ENCODE measurements around the gene RCBTB1.

DNA sequence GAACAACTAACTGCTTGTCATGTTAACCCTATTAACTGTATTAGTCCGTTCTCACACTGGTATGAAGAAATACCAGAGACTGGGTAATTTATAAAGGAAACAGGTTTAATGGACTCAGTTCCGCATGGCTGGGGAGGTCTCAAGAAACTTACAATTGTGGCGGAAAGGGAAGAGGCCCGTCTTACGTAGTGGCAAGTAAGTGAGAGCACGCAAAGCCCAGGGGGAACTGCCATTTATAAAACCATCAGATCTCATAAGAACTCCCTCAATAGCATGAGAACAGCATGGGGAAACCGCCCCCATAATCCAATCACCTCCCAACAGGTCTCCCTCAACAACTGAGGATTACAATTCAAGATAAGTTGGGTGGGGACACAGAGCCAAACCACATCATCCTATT lies 54.9 kb downstream of the RCBTB1 start:
- TF ChIP-seq, protein P1, sequence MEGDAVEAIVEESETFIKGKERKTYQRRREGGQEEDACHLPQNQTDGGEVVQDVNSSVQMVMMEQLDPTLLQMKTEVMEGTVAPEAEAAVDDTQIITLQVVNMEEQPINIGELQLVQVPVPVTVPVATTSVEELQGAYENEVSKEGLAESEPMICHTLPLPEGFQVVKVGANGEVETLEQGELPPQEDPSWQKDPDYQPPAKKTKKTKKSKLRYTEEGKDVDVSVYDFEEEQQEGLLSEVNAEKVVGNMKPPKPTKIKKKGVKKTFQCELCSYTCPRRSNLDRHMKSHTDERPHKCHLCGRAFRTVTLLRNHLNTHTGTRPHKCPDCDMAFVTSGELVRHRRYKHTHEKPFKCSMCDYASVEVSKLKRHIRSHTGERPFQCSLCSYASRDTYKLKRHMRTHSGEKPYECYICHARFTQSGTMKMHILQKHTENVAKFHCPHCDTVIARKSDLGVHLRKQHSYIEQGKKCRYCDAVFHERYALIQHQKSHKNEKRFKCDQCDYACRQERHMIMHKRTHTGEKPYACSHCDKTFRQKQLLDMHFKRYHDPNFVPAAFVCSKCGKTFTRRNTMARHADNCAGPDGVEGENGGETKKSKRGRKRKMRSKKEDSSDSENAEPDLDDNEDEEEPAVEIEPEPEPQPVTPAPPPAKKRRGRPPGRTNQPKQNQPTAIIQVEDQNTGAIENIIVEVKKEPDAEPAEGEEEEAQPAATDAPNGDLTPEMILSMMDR (IDR thresholded peaks at IDR 0.05; ENCODE audit: low read depth, low read length, poor library complexity, severe bottlenecking) = no peak
- TF ChIP-seq EZH2phosphoT487 (IDR thresholded peaks at IDR 0.05; ENCODE audit: borderline replicate concordance, low read length) = no peak
